AG09309 (cell line): Measurements from ENCODE around the gene MATN4.

Experiments
- DNase-seq: peaks from one replicate; pipeline ENCODE4 v3.0.0-alpha.2; 2010; ENCODE audit warnings: low read depth
- H3K4me3 ChIP-seq: 2 replicates; pipeline ENCODE4 v1.5.1; 2011; ENCODE audit warnings: mild to moderate bottlenecking, low read depth, low read length, moderate library complexity; ENCODE audit not compliant: control insufficient read depth
- TF ChIP-seq, protein P1 (sequence below): IDR thresholded peaks from 2 replicates; pipeline ENCODE4 v1.5.1; 2011; ENCODE audit warnings: mild to moderate bottlenecking, low read depth, low read length, inconsistent platforms; ENCODE audit not compliant: insufficient read depth, control insufficient read depth; ENCODE audit errors: missing control alignments

The MATN4 gene

DNA sequence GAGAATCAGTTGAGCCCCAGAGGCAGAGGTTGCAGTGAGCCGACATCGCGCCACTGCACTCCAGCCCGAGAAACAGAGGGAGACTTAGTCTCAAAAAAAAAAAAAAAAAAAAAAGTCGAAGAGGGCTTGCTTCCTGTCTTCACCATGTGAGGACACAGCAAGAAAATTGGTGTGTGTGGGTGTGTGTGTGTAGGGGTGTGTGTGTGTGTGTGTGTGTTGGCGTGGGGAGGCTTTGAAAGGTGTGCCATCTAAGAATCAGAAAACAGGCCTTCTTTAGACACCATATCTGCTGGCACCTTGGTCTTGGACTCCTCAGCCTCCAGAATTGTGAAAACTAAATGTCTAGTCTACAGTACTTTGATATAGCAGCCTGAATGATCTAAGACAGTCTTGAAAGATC lies 8.3 kb downstream of the MATN4 start:
- no peak overlapping the region for H3K4me3 ChIP-seq
- TF ChIP-seq, protein P1, sequence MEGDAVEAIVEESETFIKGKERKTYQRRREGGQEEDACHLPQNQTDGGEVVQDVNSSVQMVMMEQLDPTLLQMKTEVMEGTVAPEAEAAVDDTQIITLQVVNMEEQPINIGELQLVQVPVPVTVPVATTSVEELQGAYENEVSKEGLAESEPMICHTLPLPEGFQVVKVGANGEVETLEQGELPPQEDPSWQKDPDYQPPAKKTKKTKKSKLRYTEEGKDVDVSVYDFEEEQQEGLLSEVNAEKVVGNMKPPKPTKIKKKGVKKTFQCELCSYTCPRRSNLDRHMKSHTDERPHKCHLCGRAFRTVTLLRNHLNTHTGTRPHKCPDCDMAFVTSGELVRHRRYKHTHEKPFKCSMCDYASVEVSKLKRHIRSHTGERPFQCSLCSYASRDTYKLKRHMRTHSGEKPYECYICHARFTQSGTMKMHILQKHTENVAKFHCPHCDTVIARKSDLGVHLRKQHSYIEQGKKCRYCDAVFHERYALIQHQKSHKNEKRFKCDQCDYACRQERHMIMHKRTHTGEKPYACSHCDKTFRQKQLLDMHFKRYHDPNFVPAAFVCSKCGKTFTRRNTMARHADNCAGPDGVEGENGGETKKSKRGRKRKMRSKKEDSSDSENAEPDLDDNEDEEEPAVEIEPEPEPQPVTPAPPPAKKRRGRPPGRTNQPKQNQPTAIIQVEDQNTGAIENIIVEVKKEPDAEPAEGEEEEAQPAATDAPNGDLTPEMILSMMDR = no peak
- no peak for DNase-seq

DNA sequence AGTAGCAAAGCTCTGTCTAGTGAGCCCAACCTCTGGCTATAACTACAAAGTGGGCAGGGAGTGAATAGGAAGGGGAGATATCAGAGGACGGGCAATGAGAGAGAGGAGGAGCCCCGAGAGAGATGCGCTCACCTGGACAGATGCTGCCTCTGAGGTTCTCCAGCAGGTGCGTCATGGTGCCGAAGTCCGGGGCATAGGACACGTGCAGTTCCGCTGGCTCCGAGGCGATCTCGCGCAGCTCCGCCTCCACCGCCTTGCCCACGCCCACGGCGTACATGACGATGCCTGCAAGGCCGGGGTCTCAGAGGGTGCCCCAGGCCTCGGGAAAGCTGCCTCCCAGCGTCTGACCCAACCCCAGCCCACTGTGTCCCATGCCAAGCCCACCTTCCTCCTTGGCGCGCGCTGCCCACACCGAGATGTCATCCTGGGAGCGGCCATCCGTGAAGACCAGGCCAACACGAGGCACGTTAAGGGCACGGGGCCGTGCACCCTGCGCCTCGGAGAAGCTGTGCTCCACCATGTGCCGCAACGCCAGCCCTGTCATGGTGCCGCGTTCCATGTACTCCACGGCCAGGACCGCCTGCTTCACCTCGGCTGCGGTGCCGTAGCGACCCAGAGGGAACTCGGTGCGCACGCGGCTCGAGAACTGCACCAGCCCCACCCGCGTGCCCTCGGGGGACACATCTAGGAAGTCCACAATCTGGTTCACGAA lies 10.2 kb downstream of the MATN4 start:
- H3K4me3 ChIP-seq = no peak overlapping the region
- no peak for DNase-seq
- TF ChIP-seq, protein P1 = no peak

DNA sequence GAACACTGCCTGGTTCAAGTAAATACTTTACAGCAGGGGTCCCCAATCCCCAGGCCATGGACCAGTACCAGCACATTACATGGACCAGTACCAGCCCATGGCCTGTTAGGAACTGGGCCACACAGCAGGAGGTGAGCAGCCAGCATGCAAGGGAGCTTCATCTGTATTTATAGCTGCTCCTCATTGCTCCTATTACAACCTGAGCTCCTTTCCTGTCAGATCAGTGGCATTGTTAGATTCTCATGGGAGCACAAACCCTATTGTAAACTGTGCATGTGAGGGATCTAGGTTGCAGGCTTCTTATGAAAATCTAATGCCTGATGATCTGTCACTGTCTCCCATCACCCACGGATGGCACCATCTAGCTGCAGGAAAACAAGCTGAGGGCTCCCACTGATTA lies 13.4 kb downstream of the MATN4 start:
- no peak overlapping the region for H3K4me3 ChIP-seq
- TF ChIP-seq, protein P1 = no peak
- no peak for DNase-seq

GRCh38 chr20:45294003-45294368 lies 14.1 kb downstream of the MATN4 start:
- TF ChIP-seq, protein P1 = no peak
- H3K4me3 ChIP-seq = peak overlapping the region; percentile 49; the same call in 1 of the 2 replicates
- no peak for DNase-seq

- H3K4me3 ChIP-seq = peak overlapping the region; percentile 49
- DNase-seq = no peak
- TF ChIP-seq, protein P1 = peak; percentile 98
These were observed 14.8 kb downstream of the MATN4 start for GRCh38 chr20:45293041-45294002.

DNA sequence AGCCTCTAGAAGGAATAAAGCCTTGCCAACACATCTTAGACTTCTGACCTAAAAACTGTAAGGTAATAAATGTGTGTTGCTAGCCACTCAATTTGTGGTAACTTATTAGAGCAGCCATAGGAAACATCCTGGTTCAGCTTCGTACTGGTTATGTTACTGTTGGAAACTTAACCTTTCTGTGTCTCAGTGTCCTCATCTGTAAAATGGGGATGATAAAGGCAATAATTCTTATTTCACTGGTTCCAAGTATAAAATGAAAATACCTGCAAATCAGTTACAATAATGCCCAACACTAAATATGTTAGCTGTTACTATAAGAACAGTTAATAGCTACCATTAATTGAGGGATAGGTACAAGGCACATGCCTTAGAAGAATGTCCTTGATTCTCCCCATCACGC lies 15.8 kb downstream of the MATN4 start:
- TF ChIP-seq, protein P1 = no peak

More for the DNA sequence above, 15.8 kb downstream of the MATN4 start:
- no peak overlapping the region for H3K4me3 ChIP-seq
- no peak for DNase-seq
